HUES64 (cell line): Measurements from ENCODE around the gene KANK2.
"Not testable (repeated sequence)": the region's sequence is repeated elsewhere in the genome, so short reads cannot be mapped to it uniquely, and the experiment has no call there.

Experiments used
- H3K27ac ChIP-seq: 2 replicates; pipeline ENCODE4 v1.7.0; 2013; ENCODE audit warnings: low read depth, low read length, inconsistent platforms
- H3K27me3 ChIP-seq: 2 replicates; pipeline ENCODE4 v1.6.1; 2013; ENCODE audit warnings: mild to moderate bottlenecking, low read length; ENCODE audit not compliant: insufficient read depth
- H3K36me3 ChIP-seq: 2 replicates; pipeline ENCODE4 v1.6.1; 2013; ENCODE audit warnings: mild to moderate bottlenecking, low read length; ENCODE audit not compliant: insufficient read depth
- H3K4me1 ChIP-seq: 2 replicates; pipeline ENCODE4 v1.6.1; 2013; ENCODE audit warnings: mild to moderate bottlenecking, low read length, moderate library complexity; ENCODE audit not compliant: insufficient read depth
- H3K4me3 ChIP-seq: 2 replicates; pipeline ENCODE4 v1.5.1; 2013; ENCODE audit warnings: mild to moderate bottlenecking, low read length, moderate library complexity
- H3K9ac ChIP-seq: 2 replicates; pipeline ENCODE4 v1.6.1; 2013; ENCODE audit warnings: mild to moderate bottlenecking, low read depth, low read length
- H3K9me3 ChIP-seq: 2 replicates; pipeline ENCODE4 v1.6.1; 2013; ENCODE audit warnings: low read depth, low read length; ENCODE audit not compliant: insufficient read depth
- WGBS: fragments of 150-250, 120-280 bp; methylation state at CpG from one replicate; pipeline ENCODE4 v1.1.7; 2013; ENCODE audit warnings: missing lambda C conversion rate; 5-methylcytosine and 5-hydroxymethylcytosine counted together

The KANK2 gene

DNA sequence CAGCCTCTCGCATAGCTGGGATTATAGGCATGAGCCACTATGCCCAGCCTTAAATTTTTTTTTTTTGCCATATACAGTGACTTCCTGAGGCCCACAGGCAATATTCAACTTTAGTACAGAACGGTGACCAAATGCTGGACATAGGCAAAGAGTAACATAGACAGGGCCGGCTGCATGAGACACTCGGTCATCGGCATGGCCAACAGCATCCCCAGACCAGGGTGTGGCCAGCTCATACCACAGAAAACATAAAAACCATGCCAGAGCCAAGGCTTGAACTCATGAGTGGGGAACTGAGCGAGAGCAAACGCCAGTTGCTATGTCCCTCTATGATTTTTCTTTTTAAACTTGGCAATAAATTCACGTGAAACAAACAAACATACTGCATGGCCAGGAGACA lies 17.0 kb downstream of the KANK2 start:
- Histone ChIP-seq H3K9ac (no peak overlapping the region), H3K27me3 (no peaks in the 10 kb centered on the region), H3K4me3 (no peak overlapping the region), H3K4me1 (no peaks in the 10 kb centered on the region), H3K27ac (no peak overlapping the region), H3K36me3 (peaks cover 21% of the 10 kb centered on the region), H3K9me3 (no peaks in the 10 kb centered on the region)
- WGBS = 93% methylated on average over 8 of the region's 8 CpGs

DNA sequence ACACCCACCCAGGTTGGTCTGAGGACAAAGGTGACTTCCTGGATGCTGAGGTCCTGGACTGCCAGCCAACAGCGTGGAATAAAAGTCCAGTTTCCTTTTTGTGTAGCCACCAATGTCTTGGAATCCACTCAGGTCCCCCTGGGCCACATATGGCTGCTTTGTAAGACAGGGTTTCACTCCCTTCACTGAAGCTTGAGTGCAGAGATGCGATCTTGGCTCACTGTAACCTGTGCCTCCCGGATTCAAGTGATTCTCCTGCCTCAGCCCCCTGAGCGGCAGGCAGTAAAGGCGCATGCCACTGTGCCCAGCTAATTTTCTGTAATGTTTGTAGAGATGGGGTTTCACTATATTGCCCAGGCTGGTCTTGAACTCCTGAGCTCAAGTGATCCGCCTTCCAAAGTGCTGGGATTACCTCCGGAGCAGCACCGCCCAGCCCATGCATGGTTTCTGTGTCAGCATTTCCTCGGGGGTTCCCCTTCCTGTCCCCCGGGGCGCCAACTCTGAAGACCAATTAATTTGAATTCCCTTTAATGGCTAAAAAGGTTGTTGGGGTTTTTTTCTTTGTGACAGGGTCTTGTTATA lies 17.5 kb downstream of the KANK2 start:
- 92% methylated on average over 11 of the region's 11 CpGs for WGBS
- Histone ChIP-seq H3K9me3 (no peaks in the 10 kb centered on the region), H3K27me3 (no peaks in the 10 kb centered on the region), H3K36me3 (peaks cover 21% of the 10 kb centered on the region), H3K4me1 (no peaks in the 10 kb centered on the region), H3K9ac (no peak overlapping the region), H3K27ac (no peak overlapping the region), H3K4me3 (no peak overlapping the region)

DNA sequence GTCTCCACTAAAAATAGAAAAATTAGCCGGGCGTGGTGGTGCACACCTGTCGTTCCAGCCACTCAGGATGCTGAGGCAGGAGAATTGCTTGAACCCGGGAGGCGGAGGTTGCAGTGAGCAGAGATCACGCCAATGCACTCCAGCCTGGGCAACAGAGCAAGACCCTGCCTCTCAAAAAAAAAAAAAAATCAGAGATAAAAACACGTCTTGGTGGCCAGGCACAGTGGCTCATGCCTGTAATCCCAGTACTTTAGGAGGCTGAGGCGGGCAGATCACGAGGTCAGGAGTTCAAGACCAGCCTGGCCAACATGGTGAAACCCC lies 18.2 kb downstream of the KANK2 start:
- not testable (repeated sequence) for H3K27ac ChIP-seq, H3K27me3 ChIP-seq, H3K9ac ChIP-seq, H3K4me1 ChIP-seq, H3K4me3 ChIP-seq, H3K9me3 ChIP-seq
- WGBS = 94% methylated on average over 9 of the region's 9 CpGs
- peaks cover 28% of the 10 kb centered on the region for H3K36me3 ChIP-seq

DNA sequence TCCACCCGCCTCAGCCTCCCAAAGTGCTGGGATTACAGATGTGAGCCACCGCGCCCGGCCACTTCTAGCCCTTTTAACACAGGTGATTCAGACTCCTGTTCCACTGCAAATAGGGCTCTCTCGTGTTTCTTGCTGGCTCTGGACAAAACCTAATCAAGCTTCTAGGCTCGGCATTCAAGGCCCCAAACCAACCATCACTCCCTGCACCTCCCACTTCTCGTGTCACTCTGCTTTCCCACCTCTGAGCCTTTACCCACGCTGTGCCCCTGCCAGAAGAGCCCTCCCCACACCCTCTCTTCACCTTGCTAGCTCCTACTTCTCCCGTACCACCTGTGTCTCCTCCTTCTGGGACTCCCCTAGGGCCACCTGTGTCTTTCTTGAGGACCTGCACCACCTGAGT lies 19.8 kb downstream of the KANK2 start:
- Histone ChIP-seq H3K27ac (no peak overlapping the region), H3K4me3 (no peak overlapping the region), H3K9me3 (no peaks in the 10 kb centered on the region), H3K36me3 (peaks cover 43% of the 10 kb centered on the region), H3K27me3 (no peaks in the 10 kb centered on the region), H3K9ac (no peak overlapping the region), H3K4me1 (no peaks in the 10 kb centered on the region)
- 93% methylated on average over 9 of the region's 9 CpGs for WGBS

DNA sequence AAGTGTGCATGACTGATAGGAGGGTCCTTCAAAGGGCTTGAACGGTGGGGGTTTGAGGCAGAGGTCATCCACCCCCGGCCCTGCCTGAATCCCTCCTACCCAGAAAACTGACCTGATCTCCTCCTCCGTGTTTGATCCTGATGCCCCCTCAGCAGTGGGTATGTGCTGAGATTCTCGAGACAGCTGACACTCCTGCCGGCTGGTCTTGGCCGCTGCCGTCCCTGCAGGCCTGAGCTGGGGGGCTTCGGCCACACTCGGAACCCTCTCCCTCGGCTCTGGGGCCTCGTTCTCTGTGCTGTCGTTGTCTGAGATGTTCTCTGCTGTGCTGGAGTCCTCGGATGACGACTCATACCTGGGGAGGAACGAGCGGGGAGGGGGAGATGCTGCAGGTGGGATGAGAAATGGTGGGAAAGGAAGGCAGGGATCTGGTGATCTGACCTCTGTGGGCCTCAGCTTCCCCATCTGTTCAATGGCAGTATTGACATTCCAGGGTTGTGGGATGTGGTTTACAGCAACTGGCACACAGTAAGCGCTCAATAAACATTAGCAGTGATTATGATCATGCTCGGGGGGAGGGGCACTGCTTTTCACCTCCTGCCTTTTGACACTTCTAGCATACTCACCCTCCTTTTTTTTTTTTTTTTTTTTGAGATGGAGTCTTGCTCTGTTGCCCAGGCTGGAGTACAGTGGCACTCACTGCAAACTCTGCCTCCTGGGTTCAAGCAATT lies 20.7 kb downstream of the KANK2 start:
- peaks cover 48% of the 10 kb centered on the region for H3K36me3 ChIP-seq
- H3K9ac ChIP-seq = no peak overlapping the region
- WGBS = 94% methylated on average over 18 of the region's 18 CpGs

DNA sequence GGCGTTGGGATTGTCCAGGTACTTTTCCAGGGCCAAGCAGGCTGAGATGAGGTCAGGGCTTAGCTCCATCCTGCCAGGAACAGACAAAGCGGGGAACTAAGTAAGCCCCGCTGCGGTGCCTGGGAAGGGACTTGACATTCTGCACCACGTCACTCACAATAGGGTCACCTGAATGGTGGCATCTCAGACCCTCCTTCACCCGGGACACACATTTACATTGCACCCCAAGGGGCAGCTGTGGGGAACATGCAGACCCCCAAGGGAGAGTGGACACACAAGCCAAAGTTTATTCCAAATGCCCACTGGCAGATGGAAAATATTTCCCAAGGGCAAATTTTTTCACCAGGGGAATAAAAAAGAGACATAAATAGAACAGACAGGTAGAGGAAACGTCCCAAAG lies 21.4 kb downstream of the KANK2 start:
- H3K9ac ChIP-seq = no peak overlapping the region
- no peaks in the 10 kb centered on the region for H3K4me1 ChIP-seq
- no peak overlapping the region for H3K4me3 ChIP-seq
- H3K36me3 ChIP-seq = peaks cover 53% of the 10 kb centered on the region
- H3K27me3 ChIP-seq = no peaks in the 10 kb centered on the region
- H3K9me3 ChIP-seq = no peaks in the 10 kb centered on the region
- H3K27ac ChIP-seq = no peak overlapping the region
- 90% methylated on average over 7 of the region's 7 CpGs for WGBS

More for the DNA sequence above, 20.7 kb downstream of the KANK2 start:
- Histone ChIP-seq H3K9me3 (no peaks in the 10 kb centered on the region), H3K27me3 (no peaks in the 10 kb centered on the region), H3K4me3 (no peak overlapping the region), H3K27ac (no peak overlapping the region), H3K4me1 (no peaks in the 10 kb centered on the region)

DNA sequence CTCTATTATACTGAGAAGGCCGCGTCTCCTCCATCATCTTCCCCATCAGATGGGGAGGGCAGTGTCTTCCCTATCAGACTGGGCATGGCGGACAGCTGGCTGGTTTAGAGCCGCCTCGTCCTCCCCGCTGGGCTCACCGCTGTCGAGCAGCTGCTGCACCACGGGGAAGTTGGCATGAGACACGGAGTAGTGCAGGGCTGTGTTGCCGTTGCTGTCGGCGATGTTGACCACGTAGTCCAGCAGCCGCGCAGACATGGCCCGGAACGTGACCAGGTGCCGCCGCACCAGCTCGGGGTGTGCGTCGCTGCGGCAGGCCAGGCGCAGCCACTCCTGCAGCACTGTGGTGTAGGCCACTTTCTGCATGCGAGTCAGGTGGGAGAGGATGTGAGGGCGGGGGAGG lies 23.0 kb downstream of the KANK2 start:
- no peak overlapping the region for H3K4me3 ChIP-seq
- no peak overlapping the region for H3K9ac ChIP-seq
- no peak overlapping the region for H3K27ac ChIP-seq
- H3K27me3 ChIP-seq = no peaks in the 10 kb centered on the region
- WGBS = 96% methylated on average over 27 of the region's 27 CpGs
- no peaks in the 10 kb centered on the region for H3K9me3 ChIP-seq
- no peaks in the 10 kb centered on the region for H3K4me1 ChIP-seq
- H3K36me3 ChIP-seq = peaks cover 66% of the 10 kb centered on the region

DNA sequence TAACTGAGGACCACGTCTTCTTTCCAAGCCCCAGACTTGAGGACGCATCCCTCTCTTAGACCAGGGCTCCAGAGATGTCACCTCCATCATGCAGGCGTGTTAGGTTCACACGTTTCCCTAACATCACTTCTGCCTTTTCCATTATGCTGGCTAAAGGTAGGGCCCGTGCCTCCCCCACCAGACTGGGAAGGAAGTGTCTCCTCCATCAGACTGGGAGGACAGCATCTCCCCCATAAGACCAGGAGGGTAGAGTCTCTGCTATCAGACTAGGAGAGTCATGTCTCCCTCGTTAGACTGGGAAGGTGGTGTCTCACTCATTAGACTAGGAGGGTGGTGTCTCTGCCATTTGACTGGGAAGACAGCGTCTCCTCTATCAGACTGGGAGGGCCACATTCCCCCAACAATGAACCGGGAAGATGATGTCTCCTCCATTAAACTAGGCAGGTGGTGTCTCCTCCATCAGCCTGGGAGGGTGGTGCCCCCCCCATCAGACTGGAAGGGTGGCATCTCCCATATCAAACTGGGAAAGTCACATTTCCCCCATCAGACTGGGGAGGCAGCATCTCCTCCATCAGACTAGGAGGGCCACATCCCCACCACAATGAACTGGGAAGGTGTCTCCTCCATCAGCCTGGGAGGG lies 23.7 kb downstream of the KANK2 start:
- H3K4me3 ChIP-seq = no peak overlapping the region
- H3K27me3 ChIP-seq = no peaks in the 10 kb centered on the region
- WGBS = 89% methylated on average over 8 of the region's 8 CpGs
- no peak overlapping the region for H3K9ac ChIP-seq
- no peak overlapping the region for H3K27ac ChIP-seq
- peaks cover 69% of the 10 kb centered on the region for H3K36me3 ChIP-seq
- H3K4me1 ChIP-seq = no peaks in the 10 kb centered on the region
- no peaks in the 10 kb centered on the region for H3K9me3 ChIP-seq

DNA sequence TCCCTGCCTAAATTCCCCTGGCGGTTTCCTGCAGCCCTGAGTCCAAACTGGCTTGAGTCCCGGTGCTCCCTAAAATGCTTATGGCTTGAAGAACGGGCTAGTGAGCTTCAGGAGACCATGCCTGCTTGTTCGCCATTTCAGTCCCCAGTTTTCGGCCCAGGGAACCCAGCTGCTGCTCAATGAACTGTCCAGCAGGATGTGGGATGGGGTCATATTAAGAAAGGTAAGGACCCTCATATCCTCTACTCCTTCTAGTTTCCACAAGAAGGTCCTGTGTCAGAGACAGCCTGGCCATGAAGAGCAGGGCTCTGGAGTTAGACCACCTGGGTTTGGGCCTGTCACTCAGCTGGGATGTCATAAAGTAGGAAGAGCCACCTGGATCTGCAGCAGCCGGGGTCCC lies 24.8 kb downstream of the KANK2 start:
- Histone ChIP-seq H3K27me3 (no peaks in the 10 kb centered on the region), H3K4me3 (no peak overlapping the region), H3K9me3 (no peaks in the 10 kb centered on the region), H3K4me1 (no peaks in the 10 kb centered on the region), H3K36me3 (peaks cover 74% of the 10 kb centered on the region), H3K27ac (no peak overlapping the region), H3K9ac (no peak overlapping the region)
- 92% methylated on average over 6 of the region's 6 CpGs for WGBS

DNA sequence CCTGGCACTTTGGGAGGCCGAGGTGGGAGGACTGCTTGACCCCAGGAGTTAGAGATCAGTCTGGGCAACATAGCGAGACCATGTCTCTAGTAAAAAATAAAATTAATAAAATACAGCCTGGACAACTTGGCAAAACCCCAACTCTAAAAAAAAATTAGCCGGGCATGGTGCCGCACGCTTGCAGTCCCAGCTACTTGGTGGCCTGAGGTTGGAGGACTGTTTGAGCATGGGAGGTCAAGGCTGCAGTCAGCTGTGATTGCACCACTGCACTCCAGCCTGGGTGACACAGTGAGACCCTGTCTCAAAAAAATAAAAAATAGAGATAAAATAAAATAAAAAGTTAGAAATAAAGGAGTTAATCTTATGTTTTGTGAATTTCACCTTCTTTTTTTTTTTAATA lies 26.2 kb downstream of the KANK2 start:
- H3K27me3 ChIP-seq = no peaks in the 10 kb centered on the region
- H3K27ac ChIP-seq = no peak overlapping the region
- H3K9me3 ChIP-seq = no peaks in the 10 kb centered on the region
- no peak overlapping the region for H3K4me3 ChIP-seq
- peaks cover 74% of the 10 kb centered on the region for H3K36me3 ChIP-seq
- WGBS = 94% methylated on average over 5 of the region's 5 CpGs
- H3K4me1 ChIP-seq = no peaks in the 10 kb centered on the region
- no peak overlapping the region for H3K9ac ChIP-seq

DNA sequence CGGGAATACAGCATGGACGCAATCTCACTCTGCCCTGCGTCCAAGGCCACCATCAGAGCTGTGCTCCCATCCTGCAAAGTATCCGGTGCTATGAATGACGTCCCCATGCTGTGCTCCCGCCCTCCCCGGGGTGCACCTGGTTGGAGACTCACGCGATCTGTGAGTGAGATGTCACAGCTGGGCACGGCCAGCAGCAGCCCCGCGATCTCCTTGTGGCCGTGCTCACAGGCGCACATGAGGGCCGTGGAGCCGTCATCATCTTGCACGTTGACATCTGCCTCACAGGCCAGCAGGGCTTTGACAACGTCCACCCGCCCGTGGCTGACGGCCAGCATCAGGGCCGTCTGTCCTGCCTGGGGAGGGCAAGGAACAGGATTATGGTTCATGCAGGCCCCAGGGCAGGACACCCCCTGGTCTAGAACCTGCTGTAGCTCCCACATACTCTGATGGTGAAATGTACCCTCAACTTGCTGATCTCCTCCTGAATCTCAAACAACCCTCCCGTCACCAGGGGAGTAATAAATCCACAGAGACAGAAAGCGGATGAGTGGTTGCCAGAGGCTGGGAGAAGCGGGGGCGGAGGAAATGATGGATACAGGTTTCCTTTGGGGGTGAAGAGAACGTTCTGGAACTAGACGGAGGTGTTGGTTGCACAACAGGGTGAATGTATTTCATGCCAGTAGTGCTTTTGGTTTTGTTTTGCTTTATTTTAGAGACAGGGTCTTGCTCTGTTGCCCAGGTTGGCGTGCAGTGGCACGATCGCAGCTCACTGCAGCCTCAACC lies 27.3 kb downstream of the KANK2 start:
- no peak overlapping the region for H3K27ac ChIP-seq
- 96% methylated on average over 31 of the region's 31 CpGs for WGBS
- no peaks in the 10 kb centered on the region for H3K4me1 ChIP-seq
- H3K27me3 ChIP-seq = no peaks in the 10 kb centered on the region
- no peak overlapping the region for H3K4me3 ChIP-seq
- no peaks in the 10 kb centered on the region for H3K9me3 ChIP-seq
- H3K36me3 ChIP-seq = peaks cover 74% of the 10 kb centered on the region
- no peak overlapping the region for H3K9ac ChIP-seq
